ENCODE measurements around the gene SWI5. TPM values are rescaled to one million over a fixed set of nuclear protein-coding genes. Genes with fewer than 3 reads are reported as not detected.

Gene SWI5
- total and polyA plus RNA-seq, 2 experiments from 2014 or later, result 26.6 to 42.5 TPM

GRCh38 chr9:128304971-128305288, 28.9 kb downstream of the SWI5 start (continued):
- TF ChIP-seq ZNF462 (CRISPR knock-in tag; IDR thresholded peaks at IDR 0.05) (no peak), ZNF114 (CRISPR knock-in tag; IDR thresholded peaks at IDR 0.05) (no peak), STAT1 (IDR thresholded peaks at IDR 0.05; ENCODE audit: unreplicated experiment) (no peak), POLR2AphosphoS5 (IDR thresholded peaks at IDR 0.05; ENCODE audit: low read depth) (no peak)
- TF ChIP-seq, protein P1, sequence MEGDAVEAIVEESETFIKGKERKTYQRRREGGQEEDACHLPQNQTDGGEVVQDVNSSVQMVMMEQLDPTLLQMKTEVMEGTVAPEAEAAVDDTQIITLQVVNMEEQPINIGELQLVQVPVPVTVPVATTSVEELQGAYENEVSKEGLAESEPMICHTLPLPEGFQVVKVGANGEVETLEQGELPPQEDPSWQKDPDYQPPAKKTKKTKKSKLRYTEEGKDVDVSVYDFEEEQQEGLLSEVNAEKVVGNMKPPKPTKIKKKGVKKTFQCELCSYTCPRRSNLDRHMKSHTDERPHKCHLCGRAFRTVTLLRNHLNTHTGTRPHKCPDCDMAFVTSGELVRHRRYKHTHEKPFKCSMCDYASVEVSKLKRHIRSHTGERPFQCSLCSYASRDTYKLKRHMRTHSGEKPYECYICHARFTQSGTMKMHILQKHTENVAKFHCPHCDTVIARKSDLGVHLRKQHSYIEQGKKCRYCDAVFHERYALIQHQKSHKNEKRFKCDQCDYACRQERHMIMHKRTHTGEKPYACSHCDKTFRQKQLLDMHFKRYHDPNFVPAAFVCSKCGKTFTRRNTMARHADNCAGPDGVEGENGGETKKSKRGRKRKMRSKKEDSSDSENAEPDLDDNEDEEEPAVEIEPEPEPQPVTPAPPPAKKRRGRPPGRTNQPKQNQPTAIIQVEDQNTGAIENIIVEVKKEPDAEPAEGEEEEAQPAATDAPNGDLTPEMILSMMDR (conservative IDR thresholded peaks at IDR 0.05; ENCODE audit: low read depth in 2 of 2), result no peak

DNA sequence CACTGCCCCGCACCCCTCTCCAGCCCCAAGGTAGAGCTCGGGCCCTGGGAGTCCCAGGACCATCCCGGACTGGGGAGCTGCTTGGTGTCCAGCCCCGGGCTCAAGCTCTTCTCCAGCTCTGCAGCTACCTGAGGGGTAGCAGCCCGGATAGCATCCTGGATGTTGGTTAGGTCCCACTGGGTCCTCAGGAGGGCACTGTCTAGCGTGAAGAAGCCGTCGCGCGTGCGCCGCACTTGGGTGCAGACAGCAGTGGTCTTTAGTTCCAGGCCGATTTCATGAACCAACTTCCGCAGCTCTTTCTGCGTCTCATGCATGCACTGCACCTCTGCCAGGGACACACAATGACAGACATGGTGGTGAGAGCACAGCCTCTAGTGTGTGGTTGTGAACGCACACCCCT, 33.5 kb downstream of the SWI5 start:
- no peak for ATAC-seq
- Histone ChIP-seq H4K20me1 (replicated peaks; ENCODE audit: insufficient read depth) (no peaks in the 10 kb centered on the region), H3K36me3 (ENCODE audit: insufficient read depth) (peaks cover 13% of the 10 kb centered on the region; the same call in 1 of the 2 replicates), H3K79me2 (replicated peaks; ENCODE audit: insufficient read depth) (no peaks in the 10 kb centered on the region), H3K4me1 (ENCODE audit: insufficient read depth) (no peaks in the 10 kb centered on the region), H3K4me2 (no peak overlapping the region), H3K27me3 (ENCODE audit: insufficient read depth) (no peaks in the 10 kb centered on the region), H3K9me2 (ENCODE audit: insufficient read depth) (no peaks in the 10 kb centered on the region), H3K4me3 (no peak overlapping the region), H3F3A (replicated peaks; ENCODE audit: low read depth) (no peaks in the 10 kb centered on the region), H3K27ac (ENCODE audit: low read depth) (no peak overlapping the region), H2AFZ (no peak overlapping the region)
- no peaks in the 10 kb centered on the region for H3K9me3 Mint-ChIP-seq
- H3K4me3 Mint-ChIP-seq, result no peak overlapping the region
- DNase-seq (ENCODE audit: low spot score), result no peak
- peaks cover 48% of the 10 kb centered on the region for H3K36me3 Mint-ChIP-seq (ENCODE audit: low read depth)
- no peak overlapping the region for H3K27ac Mint-ChIP-seq
- H3K27me3 Mint-ChIP-seq (ENCODE audit: insufficient read depth, low read depth, poor library complexity), result peaks cover 8% of the 10 kb centered on the region
- H3K4me1 Mint-ChIP-seq, result no peaks in the 10 kb centered on the region; the same call in 2 of the 3 replicates
- TF ChIP-seq, protein P2, sequence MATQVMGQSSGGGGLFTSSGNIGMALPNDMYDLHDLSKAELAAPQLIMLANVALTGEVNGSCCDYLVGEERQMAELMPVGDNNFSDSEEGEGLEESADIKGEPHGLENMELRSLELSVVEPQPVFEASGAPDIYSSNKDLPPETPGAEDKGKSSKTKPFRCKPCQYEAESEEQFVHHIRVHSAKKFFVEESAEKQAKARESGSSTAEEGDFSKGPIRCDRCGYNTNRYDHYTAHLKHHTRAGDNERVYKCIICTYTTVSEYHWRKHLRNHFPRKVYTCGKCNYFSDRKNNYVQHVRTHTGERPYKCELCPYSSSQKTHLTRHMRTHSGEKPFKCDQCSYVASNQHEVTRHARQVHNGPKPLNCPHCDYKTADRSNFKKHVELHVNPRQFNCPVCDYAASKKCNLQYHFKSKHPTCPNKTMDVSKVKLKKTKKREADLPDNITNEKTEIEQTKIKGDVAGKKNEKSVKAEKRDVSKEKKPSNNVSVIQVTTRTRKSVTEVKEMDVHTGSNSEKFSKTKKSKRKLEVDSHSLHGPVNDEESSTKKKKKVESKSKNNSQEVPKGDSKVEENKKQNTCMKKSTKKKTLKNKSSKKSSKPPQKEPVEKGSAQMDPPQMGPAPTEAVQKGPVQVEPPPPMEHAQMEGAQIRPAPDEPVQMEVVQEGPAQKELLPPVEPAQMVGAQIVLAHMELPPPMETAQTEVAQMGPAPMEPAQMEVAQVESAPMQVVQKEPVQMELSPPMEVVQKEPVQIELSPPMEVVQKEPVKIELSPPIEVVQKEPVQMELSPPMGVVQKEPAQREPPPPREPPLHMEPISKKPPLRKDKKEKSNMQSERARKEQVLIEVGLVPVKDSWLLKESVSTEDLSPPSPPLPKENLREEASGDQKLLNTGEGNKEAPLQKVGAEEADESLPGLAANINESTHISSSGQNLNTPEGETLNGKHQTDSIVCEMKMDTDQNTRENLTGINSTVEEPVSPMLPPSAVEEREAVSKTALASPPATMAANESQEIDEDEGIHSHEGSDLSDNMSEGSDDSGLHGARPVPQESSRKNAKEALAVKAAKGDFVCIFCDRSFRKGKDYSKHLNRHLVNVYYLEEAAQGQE (IDR thresholded peaks at IDR 0.05; ENCODE audit: unreplicated experiment), result no peak
